HepG2 (cell line): Measurements from ENCODE around the gene KCNJ4. TPM values are rescaled to one million over a fixed set of nuclear protein-coding genes. Genes with fewer than 3 reads are reported as not detected.

Source experiments
- ATAC-seq: fragments of 200-7000 bp; cut with Tn5 transposase; 3 replicates; pipeline ENCODE4 v1.9.1; 2020; ENCODE audit warnings: mild to moderate bottlenecking, moderate library complexity
- BruUV-seq: library from RNA; stranded (reverse); fragments of 400-500 nt; replicated peaks from 2 replicates; lab custom pipeline; 2021; lab: Mats Ljungman, UMichigan
- CTCF ChIA-PET: fragments of 300-600 bp; formaldehyde crosslinking; extraction: SDS; loops from one replicate; lab custom pipeline; 2021; ENCODE audit warnings: low total read pairs, inconsistent platforms, low intra/inter-chr PET ratio; lab: Yijun Ruan, JAX
- POLR2A ChIA-PET: fragments of 350-600 bp; sonication (Branson Sonifier 250); formaldehyde crosslinking; loops from one replicate; lab custom pipeline; 2020; ENCODE audit warnings: antibody characterized with exemption, inconsistent platforms; lab: Yijun Ruan, JAX
- DNase-seq: peaks from one replicate; pipeline ENCODE4 v3.0.0-alpha.2; 2015; ENCODE audit warnings: low spot score
- FAIRE-seq: peaks from 3 replicates; lab custom pipeline; 2011; peaks lifted over from hg19 to GRCh38; lab: Jason Lieb, UNC
- H2AFZ ChIP-seq: one replicate; pipeline ENCODE4 v1.6.1; 2011; ENCODE audit warnings: low read length, inconsistent platforms
- H3K27ac ChIP-seq: fragments of 300-600 bp; 3 replicates; pipeline ENCODE4 v1.8.0; 2011; ENCODE audit warnings: mixed run types, mild to moderate bottlenecking, mixed read lengths, low read length, inconsistent platforms; ENCODE audit not compliant: insufficient read depth; ENCODE audit errors: extremely low read length
- H3K27me3 ChIP-seq, 2 experiments: fragments of 200-600 bp in 1 of 2; 2 replicates in 1 of 2; 3 replicates in 1 of 2; pipeline versions ENCODE4 v1.6.0 to v1.8.0; 2011; ENCODE audit warnings: low read length in 2 of 2, mild to moderate bottlenecking in 2 of 2, moderate library complexity in 2 of 2, inconsistent platforms in 1 of 2; ENCODE audit not compliant: insufficient read depth in 2 of 2, control insufficient read depth in 1 of 2
- H3K36me3 ChIP-seq, 2 experiments: fragments of 200-600 bp in 1 of 2; replicated peaks in 1 of 2; 2 replicates in 1 of 2; 3 replicates in 1 of 2; pipeline versions ENCODE4 v1.5.1 to v1.8.0; 2011; ENCODE audit warnings: low read length in 2 of 2, inconsistent platforms in 1 of 2; ENCODE audit not compliant: insufficient read depth in 2 of 2, control insufficient read depth in 1 of 2
- H3K4me1 ChIP-seq: 2 replicates; pipeline ENCODE4 v1.5.1; 2012; ENCODE audit warnings: low read length, inconsistent platforms; ENCODE audit not compliant: insufficient read depth
- H3K4me2 ChIP-seq: 2 replicates; pipeline ENCODE4 v1.6.0; 2011; ENCODE audit warnings: low read depth, low read length, inconsistent platforms
- H3K4me3 ChIP-seq, 3 experiments: fragments of 200-600 bp in 1 of 3; sonication (generic), shearing (Covaris generic) in 1 of 3; replicated peaks in 1 of 3; 2 replicates each; pipeline ENCODE4 v1.5.1; 2011 to 2016; ENCODE audit warnings: low read length in 3 of 3, inconsistent platforms in 2 of 3, low read depth in 2 of 3, mild to moderate bottlenecking in 2 of 3, control low read depth in 1 of 3, mixed read lengths in 1 of 3; ENCODE audit not compliant: insufficient read depth in 1 of 3
- H3K79me2 ChIP-seq: one replicate; pipeline ENCODE4 v1.6.1; 2011; ENCODE audit warnings: low read length, inconsistent platforms; ENCODE audit not compliant: insufficient read depth
- H3K9ac ChIP-seq: 2 replicates; pipeline ENCODE4 v1.6.0; 2011; ENCODE audit warnings: mild to moderate bottlenecking, low read depth, low read length, inconsistent platforms; ENCODE audit not compliant: insufficient read depth
- H3K9me3 ChIP-seq: 2 replicates; pipeline ENCODE4 v1.5.1; 2012; ENCODE audit warnings: mild to moderate bottlenecking, low read length
- H4K20me1 ChIP-seq: 2 replicates; pipeline ENCODE4 v1.6.0; 2011; ENCODE audit warnings: inconsistent platforms, mild to moderate bottlenecking, low read length, moderate library complexity; ENCODE audit not compliant: insufficient read depth
- HIC2 ChIP-seq: sonication (generic); formaldehyde crosslinking; IDR thresholded peaks from 2 replicates; pipeline ENCODE4 v1.9.0; 2022; ENCODE audit warnings: low read depth, missing genetic modification reagents
- HNRNPK ChIP-seq: fragments of 200-400 bp; formaldehyde crosslinking; IDR thresholded peaks from 2 replicates; pipeline ENCODE4 v1.6.1; 2018; ENCODE audit warnings: low read length, low read depth, moderate library complexity, mild to moderate bottlenecking; ENCODE audit not compliant: poor library complexity, severe bottlenecking
- KDM6A ChIP-seq: IDR thresholded peaks from 2 replicates; pipeline ENCODE4 v1.6.1; 2016; ENCODE audit warnings: low read depth
- MXI1 ChIP-seq: IDR thresholded peaks from 3 replicates; pipeline ENCODE4 v1.6.1; 2012; ENCODE audit warnings: low read depth, low read length, inconsistent platforms, borderline replicate concordance
- PHF20 ChIP-seq: sonication (generic); formaldehyde crosslinking; IDR thresholded peaks from 2 replicates; pipeline ENCODE4 v1.5.0; 2020; ENCODE audit warnings: mild to moderate bottlenecking, missing genetic modification reagents
- TAF1 ChIP-seq: sonication (generic); formaldehyde crosslinking; IDR thresholded peaks from 2 replicates; pipeline ENCODE4 v1.4.0; 2020; ENCODE audit warnings: missing genetic modification reagents
- YEATS4 ChIP-seq: sonication (generic); formaldehyde crosslinking; IDR thresholded peaks from 2 replicates; pipeline ENCODE4 v1.4.0; 2020; ENCODE audit warnings: missing genetic modification reagents, borderline replicate concordance
- ZFP90 ChIP-seq: sonication (generic); formaldehyde crosslinking; IDR thresholded peaks from 2 replicates; pipeline ENCODE4 v1.8.0; 2022; ENCODE audit warnings: missing genetic modification reagents, mild to moderate bottlenecking, inconsistent platforms, borderline replicate concordance
- ZNF691 ChIP-seq: sonication (generic); formaldehyde crosslinking; IDR thresholded peaks from 2 replicates; pipeline ENCODE4 v1.4.0; 2020; ENCODE audit warnings: missing genetic modification reagents, low read depth, mild to moderate bottlenecking, borderline replicate concordance
- WGBS: methylation state at CpG from one replicate; pipeline ENCODE4 v1.1.6; 2017; ENCODE audit warnings: low lambda C conversion rate; 5-methylcytosine and 5-hydroxymethylcytosine counted together
- in situ Hi-C: cut with HindIII; loops from 2 replicates; pipeline ENCODE4 v1.10.0; 2017; ENCODE audit warnings: low pct_unique_long_range_greater_than_20kb; ENCODE audit not compliant: extremely low pct_ligation_motif_present
- intact Hi-C: fragments of 100-400 bp; cut with micrococcal nuclease; formaldehyde crosslinking; loops from one replicate; pipeline ENCODE4 v1.10.0; 2022; ENCODE audit not compliant: unreplicated experiment
- polyA plus RNA-seq, 8 experiments: library from polyadenylated mRNA; depleted of rRNA in 3 of 8; stranded (reverse) in 7 of 8; unstranded in 1 of 8; fragments of >200 nt; fragmentation: Illumina TruSeq in 4 of 8; extraction: Trizol in 4 of 8; gene quantifications; 2 replicates each; pipeline versions ENCODE4 v1.2.1 to v1.2.3, GENCODE V29; 2011 to 2016; ENCODE audit warnings: low read depth in 4 of 8, missing spikeins in 1 of 8, mixed read lengths in 1 of 8; ENCODE audit not compliant: insufficient read depth in 1 of 8
- total RNA-seq, 5 experiments: library from RNA; depleted of rRNA; stranded (reverse); fragments of >200 nt; fragmentation: Illumina TruSeq; extraction: Trizol; gene quantifications; 2 replicates each; pipeline ENCODE4 v1.2.3, GENCODE V29; 2016; ENCODE audit warnings: low read depth in 1 of 5
- TF ChIP-seq, protein P1 (sequence below): sonication (generic); formaldehyde crosslinking; IDR thresholded peaks from 2 replicates; pipeline ENCODE4 v1.4.0; 2020; ENCODE audit warnings: mild to moderate bottlenecking, missing genetic modification reagents
- TF ChIP-seq, protein P2 (sequence below): sonication (generic); formaldehyde crosslinking; IDR thresholded peaks from 2 replicates; pipeline ENCODE4 v1.4.0; 2020; ENCODE audit warnings: missing genetic modification reagents
- TF ChIP-seq, protein P3 (sequence below): sonication (generic); formaldehyde crosslinking; IDR thresholded peaks from 2 replicates; pipeline ENCODE4 v1.8.0; 2022; ENCODE audit warnings: mild to moderate bottlenecking, missing genetic modification reagents; ENCODE audit not compliant: insufficient replicate concordance

The KCNJ4 gene
- total and polyA plus RNA-seq, 2 of the 13 experiments (the other 11 are each of a cell fraction or from before 2014, with no cell fraction given) = not detected

- no peak for TF ChIP-seq ZFP90 (CRISPR knock-in tag)
- TF ChIP-seq HIC2 (CRISPR knock-in tag) = no peak
- TF ChIP-seq, protein P1, sequence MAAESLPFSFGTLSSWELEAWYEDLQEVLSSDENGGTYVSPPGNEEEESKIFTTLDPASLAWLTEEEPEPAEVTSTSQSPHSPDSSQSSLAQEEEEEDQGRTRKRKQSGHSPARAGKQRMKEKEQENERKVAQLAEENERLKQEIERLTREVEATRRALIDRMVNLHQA = no peak
- TF ChIP-seq YEATS4 (CRISPR knock-in tag) = no peak
Observed at GRCh38 chr22:38462960-38463784, 8.2 kb upstream of the KCNJ4 start (continued).

DNA sequence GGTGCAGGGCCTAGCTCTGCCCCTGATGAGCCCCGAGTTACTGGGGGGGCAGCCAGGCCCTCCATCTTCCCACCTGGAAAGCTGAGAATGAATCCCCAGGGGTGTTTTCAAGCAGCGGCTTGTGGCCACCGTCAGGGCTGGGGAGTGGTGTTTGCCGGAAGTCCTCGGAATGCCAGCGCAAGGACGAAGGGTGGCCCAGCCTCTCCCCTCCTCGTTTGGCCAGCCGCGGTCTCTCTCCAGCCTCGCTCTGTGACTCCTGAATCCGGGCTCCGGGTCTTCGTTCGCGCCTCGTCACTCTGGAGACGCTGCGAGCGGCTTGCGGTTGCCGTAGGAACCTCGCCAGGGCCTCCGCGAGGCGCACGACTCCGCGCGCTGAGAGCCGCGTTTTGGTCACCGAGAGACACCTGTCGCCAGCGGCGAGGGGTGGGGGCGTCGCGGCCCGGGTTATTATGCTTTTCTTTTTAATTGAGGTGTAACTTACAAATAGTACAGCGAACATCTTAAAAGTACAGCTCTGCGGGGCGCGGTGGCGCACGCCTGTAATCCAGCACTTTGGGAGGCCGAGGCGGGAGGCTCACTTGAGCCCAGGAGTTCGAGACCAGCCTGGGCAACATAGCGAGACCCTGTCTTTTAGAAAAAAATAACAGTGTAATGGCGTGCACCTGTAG lies 6.5 kb upstream of the KCNJ4 start:
- Histone ChIP-seq H3K4me3 (peak overlapping the region in 1 of 3 experiments; percentile 52; a peak in 1 of 6 replicates), H3K27ac (no peak overlapping the region), H3K27me3 (peaks cover under 1 to 45% of the 10 kb centered on the region in 2 experiments; a peak in 3 of 5 replicates), H3K4me1 (peaks cover 63% of the 10 kb centered on the region), H2AFZ (no peak overlapping the region), H3K36me3 (no peaks in the 10 kb centered on the region), H3K4me2 (peak overlapping the region; percentile 56), H4K20me1 (no peaks in the 10 kb centered on the region), H3K9me3 (no peaks in the 10 kb centered on the region), H3K79me2 (no peaks in the 10 kb centered on the region), H3K9ac (no peak overlapping the region)
- no TSS peak for BruUV-seq
- ChIA-PET CTCF (no interaction called here), POLR2A (interaction anchor here (2.1 kb wide), 1 partner anchor 23 kb away, joined by 5 read pairs; no protein-coding TSS in a partner anchor)
- no peak for FAIRE-seq
- 44% methylated on average over 15 of the region's 51 CpGs for WGBS
- in situ Hi-C loops (no loop called here), intact Hi-C loops (loop anchor here (5.0 kb wide), 1 partner anchor 46 kb away; the partner anchor contains the start of gene DDX17)
- DNase-seq = peak; percentile 71
- peak; percentile 60 for ATAC-seq
- TF ChIP-seq MXI1 (peak; percentile 82; the same call in 2 of the 3 replicates), TAF1 (CRISPR knock-in tag) (peak; percentile 28; the same call in 1 of the 2 replicates), HNRNPK (no peak), PHF20 (no peak; the same call in 1 of the 2 replicates), ZNF691 (CRISPR knock-in tag) (no peak), KDM6A (CRISPR knock-in tag) (no peak)
- TF ChIP-seq, protein P2, sequence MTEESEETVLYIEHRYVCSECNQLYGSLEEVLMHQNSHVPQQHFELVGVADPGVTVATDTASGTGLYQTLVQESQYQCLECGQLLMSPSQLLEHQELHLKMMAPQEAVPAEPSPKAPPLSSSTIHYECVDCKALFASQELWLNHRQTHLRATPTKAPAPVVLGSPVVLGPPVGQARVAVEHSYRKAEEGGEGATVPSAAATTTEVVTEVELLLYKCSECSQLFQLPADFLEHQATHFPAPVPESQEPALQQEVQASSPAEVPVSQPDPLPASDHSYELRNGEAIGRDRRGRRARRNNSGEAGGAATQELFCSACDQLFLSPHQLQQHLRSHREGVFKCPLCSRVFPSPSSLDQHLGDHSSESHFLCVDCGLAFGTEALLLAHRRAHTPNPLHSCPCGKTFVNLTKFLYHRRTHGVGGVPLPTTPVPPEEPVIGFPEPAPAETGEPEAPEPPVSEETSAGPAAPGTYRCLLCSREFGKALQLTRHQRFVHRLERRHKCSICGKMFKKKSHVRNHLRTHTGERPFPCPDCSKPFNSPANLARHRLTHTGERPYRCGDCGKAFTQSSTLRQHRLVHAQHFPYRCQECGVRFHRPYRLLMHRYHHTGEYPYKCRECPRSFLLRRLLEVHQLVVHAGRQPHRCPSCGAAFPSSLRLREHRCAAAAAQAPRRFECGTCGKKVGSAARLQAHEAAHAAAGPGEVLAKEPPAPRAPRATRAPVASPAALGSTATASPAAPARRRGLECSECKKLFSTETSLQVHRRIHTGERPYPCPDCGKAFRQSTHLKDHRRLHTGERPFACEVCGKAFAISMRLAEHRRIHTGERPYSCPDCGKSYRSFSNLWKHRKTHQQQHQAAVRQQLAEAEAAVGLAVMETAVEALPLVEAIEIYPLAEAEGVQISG = peak; percentile 74
- TF ChIP-seq, protein P3, sequence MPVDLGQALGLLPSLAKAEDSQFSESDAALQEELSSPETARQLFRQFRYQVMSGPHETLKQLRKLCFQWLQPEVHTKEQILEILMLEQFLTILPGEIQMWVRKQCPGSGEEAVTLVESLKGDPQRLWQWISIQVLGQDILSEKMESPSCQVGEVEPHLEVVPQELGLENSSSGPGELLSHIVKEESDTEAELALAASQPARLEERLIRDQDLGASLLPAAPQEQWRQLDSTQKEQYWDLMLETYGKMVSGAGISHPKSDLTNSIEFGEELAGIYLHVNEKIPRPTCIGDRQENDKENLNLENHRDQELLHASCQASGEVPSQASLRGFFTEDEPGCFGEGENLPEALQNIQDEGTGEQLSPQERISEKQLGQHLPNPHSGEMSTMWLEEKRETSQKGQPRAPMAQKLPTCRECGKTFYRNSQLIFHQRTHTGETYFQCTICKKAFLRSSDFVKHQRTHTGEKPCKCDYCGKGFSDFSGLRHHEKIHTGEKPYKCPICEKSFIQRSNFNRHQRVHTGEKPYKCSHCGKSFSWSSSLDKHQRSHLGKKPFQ (CRISPR knock-in tag) = no peak
